ENCODE results near the gene PTMS.

Gene PTMS

GRCh38 chr12:6792522-6793201 is 26.5 kb downstream of the PTMS start:
- peak overlapping the region; percentile 6; the same call in 1 of the 2 replicates for H3K4me3 ChIP-seq (ENCODE audit: low read depth, low read length)
- no peak for TF ChIP-seq CTCF (IDR thresholded peaks at IDR 0.05; ENCODE audit: insufficient read depth, low read length, missing control alignments)
- ChIA-PET CTCF (interaction anchor here (0.7 to 2.3 kb wide), 13 partner anchors 9 to 58 kb away, joined by 3 to 14 read pairs (median 4); partner anchors contain the start of genes MLF2 and PTMS), POLR2A (interaction anchor here (1.0 to 1.9 kb wide), 3 partner anchors 27 to 40 kb away, joined by 3 to 6 read pairs (median 4); partner anchors contain the start of genes MLF2, P3H3 and PTMS)
- DNase-seq (ENCODE audit: low read depth, low spot score) = no peak

DNA sequence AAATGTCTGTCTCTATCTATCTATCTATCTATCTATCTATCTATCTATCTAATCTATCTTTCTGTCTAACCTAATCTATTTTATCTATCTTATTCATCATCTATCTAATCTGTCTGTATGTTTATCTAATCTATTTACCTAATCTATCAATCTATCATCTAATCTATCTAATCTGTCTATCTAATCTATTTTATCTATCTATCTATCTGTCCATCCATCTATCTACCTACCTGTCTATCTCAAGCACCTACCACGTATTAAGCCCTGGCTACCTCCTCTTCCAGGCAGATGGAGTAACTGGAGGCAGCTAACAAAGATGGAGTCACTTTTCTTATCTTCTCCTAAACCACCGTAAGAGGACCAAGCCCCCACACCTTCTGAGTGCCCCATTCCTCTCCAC is 28.9 kb downstream of the PTMS start:
- POLR2A ChIA-PET = no interaction called here
- no peak overlapping the region for H3K4me3 ChIP-seq (ENCODE audit: low read depth, low read length)
- TF ChIP-seq CTCF (IDR thresholded peaks at IDR 0.05; ENCODE audit: insufficient read depth, low read length, missing control alignments) = no peak
- CTCF ChIA-PET = interaction anchor here (1.2 to 2.9 kb wide), 3 partner anchors 15 to 42 kb away, joined by 3 to 12 read pairs (median 5); partner anchors contain the start of genes MLF2 and PTMS
- no peak for DNase-seq (ENCODE audit: low read depth, low spot score)

- H3K4me3 ChIP-seq (ENCODE audit: low read depth, low read length) = no peak overlapping the region
- ChIA-PET CTCF (interaction anchor here (1.2 to 2.9 kb wide), 5 partner anchors 14 to 43 kb away, joined by 3 to 12 read pairs (median 4); partner anchors contain the start of genes MLF2 and PTMS), POLR2A (no interaction called here)
- no peak for TF ChIP-seq CTCF (IDR thresholded peaks at IDR 0.05; ENCODE audit: insufficient read depth, low read length, missing control alignments)
- DNase-seq (ENCODE audit: low read depth, low spot score) = no peak
These were observed 30.4 kb downstream of the PTMS start for GRCh38 chr12:6796576-6796975.

DNA sequence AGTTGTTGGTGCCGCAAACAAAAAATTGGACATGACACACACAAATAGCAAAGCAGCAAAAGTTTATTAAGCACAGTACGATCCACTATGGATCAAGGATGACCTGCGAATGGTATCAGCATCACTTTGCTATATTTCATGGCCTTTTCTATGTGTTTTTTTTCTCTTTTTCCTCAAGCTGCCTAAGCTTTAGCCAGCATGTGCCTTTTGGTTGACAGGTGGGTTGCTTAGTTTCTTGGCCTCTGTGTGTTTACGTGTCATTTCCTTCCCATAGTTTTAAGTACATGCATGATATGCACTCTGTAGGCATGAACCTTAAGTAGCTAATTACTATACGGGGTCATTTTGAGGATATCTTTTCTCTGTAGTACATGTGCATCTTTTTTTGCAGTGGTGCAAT is 33.0 kb downstream of the PTMS start:
- POLR2A ChIA-PET = no interaction called here
- H3K4me3 ChIP-seq (ENCODE audit: low read depth, low read length) = no peak overlapping the region
- TF ChIP-seq CTCF (IDR thresholded peaks at IDR 0.05; ENCODE audit: insufficient read depth, low read length, missing control alignments) = no peak
- DNase-seq (ENCODE audit: low read depth, low spot score) = no peak
- CTCF ChIA-PET = no interaction called here

DNA sequence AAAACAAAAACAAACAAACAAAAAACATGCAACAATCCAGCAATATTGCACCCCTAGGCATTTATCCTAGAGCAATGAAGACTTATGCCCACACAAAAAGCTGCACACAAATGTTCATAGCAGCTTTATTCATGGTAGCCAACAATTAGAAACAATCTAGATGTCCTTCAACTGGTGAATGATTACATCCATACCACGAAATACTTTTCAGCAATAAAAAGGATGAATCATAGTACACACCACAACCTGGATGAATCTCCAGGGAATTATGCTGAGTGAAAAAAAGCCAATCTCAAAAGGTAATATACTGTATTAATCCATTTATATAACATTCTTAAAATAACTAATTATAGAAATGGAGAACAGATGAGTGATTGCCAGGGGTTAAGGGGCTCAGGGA is 41.0 kb downstream of the PTMS start:
- no peak overlapping the region for H3K4me3 ChIP-seq (ENCODE audit: low read depth, low read length)
- no peak for TF ChIP-seq CTCF (IDR thresholded peaks at IDR 0.05; ENCODE audit: insufficient read depth, low read length, missing control alignments)
- POLR2A ChIA-PET = no interaction called here
- CTCF ChIA-PET = interaction anchor here (0.7 to 3.3 kb wide), 3 partner anchors 29 to 151 kb away, joined by 3 to 19 read pairs (median 3); partner anchors contain the start of gene MLF2
- no peak for DNase-seq (ENCODE audit: low read depth, low spot score)

DNA sequence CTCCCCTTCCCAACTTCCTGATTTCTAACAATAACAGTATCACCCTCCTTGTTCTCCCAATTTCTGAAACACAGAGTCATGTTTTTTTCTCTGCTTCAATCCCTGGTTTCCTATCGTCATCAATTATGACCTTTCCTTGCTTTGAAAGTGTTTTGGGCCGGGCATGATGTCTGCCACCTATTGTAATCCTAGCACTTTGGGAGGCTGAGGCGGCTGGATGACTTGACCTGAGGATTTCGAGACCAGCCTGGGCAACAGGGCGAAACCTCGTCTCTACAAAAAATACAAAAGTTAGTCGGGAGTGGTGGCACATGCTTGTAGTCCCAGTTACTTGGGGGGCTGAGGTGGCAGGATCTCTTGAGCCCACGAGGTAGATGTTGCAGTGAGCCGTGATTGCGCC is 42.9 kb downstream of the PTMS start:
- no peak for DNase-seq (ENCODE audit: low read depth, low spot score)
- no peak for TF ChIP-seq CTCF (IDR thresholded peaks at IDR 0.05; ENCODE audit: insufficient read depth, low read length, missing control alignments)
- POLR2A ChIA-PET = no interaction called here
- CTCF ChIA-PET = interaction anchor here (1.0 to 3.3 kb wide), 6 partner anchors 12 to 195 kb away, joined by 3 to 19 read pairs (median 4); partner anchors contain the start of genes MLF2 and PTMS
- no peak overlapping the region for H3K4me3 ChIP-seq (ENCODE audit: low read depth, low read length)
